WTC11 (cell line): ENCODE data around the gene MALSU1. TPM values are rescaled to one million over a fixed set of nuclear protein-coding genes. Genes with fewer than 3 reads are reported as not detected.

Source experiments
- ATAC-seq: fragments of 200-7000 bp; cut with Tn5 transposase; 2 replicates; pipeline ENCODE4 v1.10.0; 2021; ENCODE audit warnings: mild to moderate bottlenecking, moderate library complexity
- CTCF ChIA-PET: fragments of 300-600 bp; sonication (Branson Sonifier 250); formaldehyde crosslinking; loops from one replicate; lab custom pipeline; 2021; ENCODE audit warnings: antibody characterized with exemption; lab: Charles Lee
- POLR2A ChIA-PET: fragments of 350-600 bp; sonication (Branson Sonifier 250); formaldehyde crosslinking; loops from one replicate; lab custom pipeline; 2021; ENCODE audit warnings: antibody characterized with exemption; lab: Charles Lee
- DNase-seq: peaks from one replicate; pipeline ENCODE4 v3.0.0; 2021; ENCODE audit warnings: low spot score
- H3K27ac Mint-ChIP-seq: 2 replicates; pipeline ENCODE4 v1.8.0; 2021; ENCODE audit warnings: mixed read lengths
- H3K27me3 Mint-ChIP-seq: 2 replicates; pipeline ENCODE4 v1.8.0; 2021; ENCODE audit warnings: low read depth, mild to moderate bottlenecking, moderate library complexity, mixed read lengths
- H3K36me3 Mint-ChIP-seq: 2 replicates; pipeline ENCODE4 v1.8.0; 2021; ENCODE audit warnings: mixed read lengths
- H3K4me1 Mint-ChIP-seq: 2 replicates; pipeline ENCODE4 v1.8.0; 2022; ENCODE audit warnings: mixed read lengths
- H3K4me3 Mint-ChIP-seq: 2 replicates; pipeline ENCODE4 v1.8.0; 2021; ENCODE audit warnings: mild to moderate bottlenecking, moderate library complexity, mixed read lengths
- H3K9me3 Mint-ChIP-seq: 2 replicates; pipeline ENCODE4 v1.8.0; 2021; ENCODE audit warnings: mixed read lengths
- CREM ChIP-seq: sonication (generic); formaldehyde crosslinking; IDR thresholded peaks from 2 replicates; pipeline ENCODE4 v1.8.1; 2022; ENCODE audit warnings: mild to moderate bottlenecking, missing genetic modification reagents, moderate library complexity
- FOXP4 ChIP-seq: sonication (generic); formaldehyde crosslinking; IDR thresholded peaks from 2 replicates; pipeline ENCODE4 v1.8.0; 2022; ENCODE audit warnings: mild to moderate bottlenecking, missing genetic modification reagents
- MAX ChIP-seq: sonication (generic); formaldehyde crosslinking; IDR thresholded peaks from 2 replicates; pipeline ENCODE4 v1.8.0; 2022; ENCODE audit warnings: mild to moderate bottlenecking, missing genetic modification reagents
- NFATC4 ChIP-seq: fragments of 250-450 bp; sonication (Bioruptor Pico); IDR thresholded peaks from 2 replicates; pipeline ENCODE4 v1.9.0; 2021; ENCODE audit warnings: mild to moderate bottlenecking
- NR3C1 ChIP-seq: sonication (generic); formaldehyde crosslinking; conservative IDR thresholded peaks from 2 replicates; pipeline ENCODE4 v1.8.1; 2023; ENCODE audit warnings: low read depth, mild to moderate bottlenecking, missing genetic modification reagents
- TEAD4 ChIP-seq: sonication (generic); formaldehyde crosslinking; IDR thresholded peaks from 2 replicates; pipeline ENCODE4 v1.8.0; 2022; ENCODE audit warnings: mild to moderate bottlenecking, missing genetic modification reagents
- TP53 ChIP-seq: sonication (generic); formaldehyde crosslinking; IDR thresholded peaks from 2 replicates; pipeline ENCODE4 v1.8.1; 2023; ENCODE audit warnings: mild to moderate bottlenecking, missing genetic modification reagents
- ZBTB43 ChIP-seq: sonication (generic); formaldehyde crosslinking; IDR thresholded peaks from 2 replicates; pipeline ENCODE4 v1.8.1; 2023; ENCODE audit warnings: mild to moderate bottlenecking, missing genetic modification reagents
- ZMAT4 ChIP-seq: fragments of 250-450 bp; sonication (Bioruptor Pico); IDR thresholded peaks from 2 replicates; pipeline ENCODE4 v1.9.0; 2021; ENCODE audit warnings: mild to moderate bottlenecking
- ZNF121 ChIP-seq: sonication (generic); formaldehyde crosslinking; IDR thresholded peaks from 2 replicates; pipeline ENCODE4 v1.8.0; 2023; ENCODE audit warnings: missing genetic modification reagents
- ZNF219 ChIP-seq: sonication (generic); formaldehyde crosslinking; IDR thresholded peaks from 2 replicates; pipeline ENCODE4 v1.8.0; 2023; ENCODE audit warnings: missing genetic modification reagents, mild to moderate bottlenecking, borderline replicate concordance
- ZNF281 ChIP-seq: sonication (generic); formaldehyde crosslinking; IDR thresholded peaks from 2 replicates; pipeline ENCODE4 v1.8.0; 2023; ENCODE audit warnings: mild to moderate bottlenecking, missing genetic modification reagents
- ZNF416 ChIP-seq: fragments of 250-450 bp; sonication (Bioruptor Pico); IDR thresholded peaks from 2 replicates; pipeline ENCODE4 v1.9.0; 2021; ENCODE audit warnings: mild to moderate bottlenecking, inconsistent platforms
- ZNF423 ChIP-seq: fragments of 250-450 bp; sonication (Bioruptor Pico); IDR thresholded peaks from 2 replicates; pipeline ENCODE4 v2.1.2; 2022; ENCODE audit warnings: mild to moderate bottlenecking, moderate library complexity
- ZNF425 ChIP-seq: fragments of 250-450 bp; sonication (Bioruptor Pico); conservative IDR thresholded peaks from 2 replicates; pipeline ENCODE4 v1.9.0; 2021; ENCODE audit warnings: mild to moderate bottlenecking
- ZNF512 ChIP-seq: sonication (generic); formaldehyde crosslinking; IDR thresholded peaks from 2 replicates; pipeline ENCODE4 v1.8.1; 2022; ENCODE audit warnings: missing genetic modification reagents, borderline replicate concordance
- ZNF671 ChIP-seq: fragments of 250-450 bp; sonication (Bioruptor Pico); IDR thresholded peaks from 2 replicates; pipeline ENCODE4 v1.8.0; 2021; ENCODE audit warnings: mild to moderate bottlenecking
- total RNA-seq: library from RNA; stranded (reverse); gene quantifications from 3 replicates; pipeline ENCODE4 v1.2.3, GENCODE V29; 2021

The MALSU1 gene
- total RNA-seq, 1 experiment from 2014 or later, result 81.5 TPM

GRCh38 chr7:23290993-23291392 is 8.1 kb upstream of the MALSU1 start:
- H3K27me3 Mint-ChIP-seq, result no peaks in the 10 kb centered on the region; the same call in 1 of the 2 replicates
- no peaks in the 10 kb centered on the region for H3K36me3 Mint-ChIP-seq
- ATAC-seq (no peak), DNase-seq (no peak)
- TF ChIP-seq ZBTB43 (CRISPR knock-in tag), result no peak
- TF ChIP-seq NR3C1 (CRISPR knock-in tag), result no peak
- no peak for TF ChIP-seq ZNF425
- ChIA-PET POLR2A (interaction anchor here (2.0 kb wide), 1 partner anchor 11 kb away, joined by 5 read pairs; no protein-coding TSS in a partner anchor), CTCF (interaction anchor here (1.4 kb wide), 1 partner anchor 14 kb away, joined by 3 read pairs; no protein-coding TSS in a partner anchor)
- no peak overlapping the region for H3K4me3 Mint-ChIP-seq
- no peak overlapping the region for H3K27ac Mint-ChIP-seq
- H3K4me1 Mint-ChIP-seq, result peaks cover 15% of the 10 kb centered on the region
- no peaks in the 10 kb centered on the region for H3K9me3 Mint-ChIP-seq

- no peak for DNase-seq
- Mint-ChIP-seq H3K9me3 (no peaks in the 10 kb centered on the region), H3K27ac (no peak overlapping the region), H3K36me3 (no peaks in the 10 kb centered on the region), H3K4me3 (no peak overlapping the region), H3K27me3 (peaks cover 6% of the 10 kb centered on the region), H3K4me1 (peaks cover 15% of the 10 kb centered on the region)
- ATAC-seq, result no peak
- POLR2A ChIA-PET, result interaction anchor here (2.0 kb wide), 1 partner anchor 12 kb away, joined by 5 read pairs; no protein-coding TSS in a partner anchor
- CTCF ChIA-PET, result interaction anchor here (1.3 to 1.4 kb wide), 2 partner anchors 19 to 255 kb away, joined by 3 to 7 read pairs; no protein-coding TSS in a partner anchor
- TF ChIP-seq NFATC4 (no peak), ZNF671 (no peak), ZNF416 (CRISPR knock-in tag) (no peak), TP53 (CRISPR knock-in tag) (no peak), ZNF512 (CRISPR knock-in tag) (no peak), MAX (no peak), ZNF423 (no peak), TEAD4 (CRISPR knock-in tag) (no peak), FOXP4 (no peak)
These were observed 7.1 kb upstream of the MALSU1 start for GRCh38 chr7:23291957-23292560.

- no peaks in the 10 kb centered on the region for H3K9me3 Mint-ChIP-seq
- ChIA-PET CTCF (interaction anchor here (1.3 to 2.8 kb wide), 3 partner anchors 20 to 254 kb away, joined by 3 to 10 read pairs (median 7); no protein-coding TSS in a partner anchor), POLR2A (interaction anchor here (2.0 kb wide), 1 partner anchor 13 kb away, joined by 5 read pairs; no protein-coding TSS in a partner anchor)
- H3K27me3 Mint-ChIP-seq, result peaks cover 9% of the 10 kb centered on the region
- H3K4me3 Mint-ChIP-seq, result no peak overlapping the region
- H3K27ac Mint-ChIP-seq, result no peak overlapping the region
- H3K4me1 Mint-ChIP-seq, result peaks cover 13% of the 10 kb centered on the region
- no peak for ATAC-seq
- no peaks in the 10 kb centered on the region for H3K36me3 Mint-ChIP-seq
- DNase-seq, result no peak
- TF ChIP-seq ZMAT4 (CRISPR knock-in tag), result no peak
- TF ChIP-seq ZNF512 (CRISPR knock-in tag), result no peak
- no peak for TF ChIP-seq ZNF281 (CRISPR knock-in tag)
- no peak for TF ChIP-seq ZNF219 (CRISPR knock-in tag)
- no peak for TF ChIP-seq ZNF121
- no peak for TF ChIP-seq CREM (CRISPR knock-in tag)
These were observed 6.5 kb upstream of the MALSU1 start for GRCh38 chr7:23292623-23293022.
